Thyroid gland (tissue), 4 donors: ENCODE data around the gene ERO1A. TPM values are rescaled to one million over a fixed set of nuclear protein-coding genes. Genes with fewer than 3 reads are reported as not detected.

Experiments
- DNase-seq, 2 donors: peaks; one replicate each; pipeline ENCODE4 v3.0.0-alpha.2; 2019
- H3K27ac ChIP-seq, 3 donors: fragments of 200-600 bp; sonication (generic); 1 replicate in 2 of 3; 2 replicates in 1 of 3; pipeline ENCODE4 v1.5.1; 2016 to 2019; ENCODE audit warnings: mild to moderate bottlenecking in 1 of 3, moderate library complexity in 1 of 3
- H3K27me3 ChIP-seq: fragments of 200-600 bp; sonication (generic); one replicate; pipeline ENCODE4 v1.5.1; 2019
- H3K36me3 ChIP-seq, 2 donors: fragments of 200-600 bp; sonication (generic); one replicate each; pipeline ENCODE4 v1.5.1; 2016 to 2019
- H3K4me1 ChIP-seq, 2 donors: fragments of 200-600 bp; sonication (generic); one replicate each; pipeline ENCODE4 v1.5.1; 2017 to 2019
- H3K4me3 ChIP-seq, 3 donors: fragments of 200-600 bp; sonication (generic); replicated peaks in 1 of 3; 1 replicate in 2 of 3; 2 replicates in 1 of 3; pipeline ENCODE4 v1.5.1; 2016; ENCODE audit warnings: mild to moderate bottlenecking in 1 of 3
- H3K9me3 ChIP-seq: fragments of 200-600 bp; sonication (generic); one replicate; pipeline ENCODE4 v1.5.1; 2017
- POLR2A ChIP-seq, 2 donors: fragments of 450-650 bp; IDR thresholded peaks; one replicate each; pipeline ENCODE4 v1.6.1; 2017; ENCODE audit warnings: antibody characterized with exemption in 2 of 2, mild to moderate bottlenecking in 2 of 2, moderate library complexity in 1 of 2
- WGBS, 2 donors: methylation state at CpG; one replicate each; pipeline ENCODE4 v1.1.5; 2017; 5-methylcytosine and 5-hydroxymethylcytosine counted together
- intact Hi-C: fragments of 100-400 bp; cut with DNase I; formaldehyde crosslinking; loops from one replicate; pipeline ENCODE4 v1.15.1; 2023
- total RNA-seq, 4 donors: library from RNA; depleted of rRNA; stranded (reverse); fragments of >200 nt; gene quantifications; one replicate each; pipeline ENCODE4 v1.2.3, GENCODE V29; 2016
- TF ChIP-seq, protein P1 (sequence below), 6 experiments: fragments of 200-600 bp in 3 of 6; fragments of 450-650 bp in 3 of 6; sonication (generic) in 3 of 6; IDR thresholded peaks; one replicate each; pipeline ENCODE4 v1.5.1; 2016 to 2019; ENCODE audit warnings: antibody characterized with exemption in 6 of 6, mild to moderate bottlenecking in 2 of 6, inconsistent platforms in 1 of 6, moderate library complexity in 1 of 6

Gene ERO1A
- total RNA-seq, 4 donors from 2014 or later: 32.2 to 55.9 (median 38.6) TPM

DNA sequence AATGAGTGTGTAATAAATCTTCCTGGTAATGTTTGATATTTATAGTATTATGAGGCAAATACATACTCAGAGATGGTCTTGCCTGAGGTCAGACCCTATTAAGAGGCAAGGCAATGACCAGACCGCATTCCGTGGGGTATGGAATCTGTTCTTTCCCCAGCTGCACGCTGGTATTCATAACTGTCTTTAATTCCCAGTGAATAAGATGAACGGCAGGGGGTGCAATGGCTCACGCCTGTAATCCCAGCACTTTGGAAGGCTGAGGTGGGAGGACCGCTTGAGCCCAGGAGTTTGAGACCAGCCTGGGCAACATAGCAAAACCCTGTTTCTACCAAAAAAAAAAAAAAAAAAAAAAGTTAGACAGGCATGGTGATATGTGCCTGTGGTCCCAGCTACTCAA lies 44.6 kb downstream of the ERO1A start:
- Histone ChIP-seq H3K36me3 (peaks cover 11 to 15% of the 10 kb centered on the region in 2 donors), H3K4me1 (no peaks in the 10 kb centered on the region), H3K4me3 (no peak overlapping the region), H3K27ac (no peak overlapping the region), H3K9me3 (no peaks in the 10 kb centered on the region), H3K27me3 (no peaks in the 10 kb centered on the region)
- DNase-seq: no peak
- intact Hi-C loops: no loop called here
- TF ChIP-seq, protein P1, sequence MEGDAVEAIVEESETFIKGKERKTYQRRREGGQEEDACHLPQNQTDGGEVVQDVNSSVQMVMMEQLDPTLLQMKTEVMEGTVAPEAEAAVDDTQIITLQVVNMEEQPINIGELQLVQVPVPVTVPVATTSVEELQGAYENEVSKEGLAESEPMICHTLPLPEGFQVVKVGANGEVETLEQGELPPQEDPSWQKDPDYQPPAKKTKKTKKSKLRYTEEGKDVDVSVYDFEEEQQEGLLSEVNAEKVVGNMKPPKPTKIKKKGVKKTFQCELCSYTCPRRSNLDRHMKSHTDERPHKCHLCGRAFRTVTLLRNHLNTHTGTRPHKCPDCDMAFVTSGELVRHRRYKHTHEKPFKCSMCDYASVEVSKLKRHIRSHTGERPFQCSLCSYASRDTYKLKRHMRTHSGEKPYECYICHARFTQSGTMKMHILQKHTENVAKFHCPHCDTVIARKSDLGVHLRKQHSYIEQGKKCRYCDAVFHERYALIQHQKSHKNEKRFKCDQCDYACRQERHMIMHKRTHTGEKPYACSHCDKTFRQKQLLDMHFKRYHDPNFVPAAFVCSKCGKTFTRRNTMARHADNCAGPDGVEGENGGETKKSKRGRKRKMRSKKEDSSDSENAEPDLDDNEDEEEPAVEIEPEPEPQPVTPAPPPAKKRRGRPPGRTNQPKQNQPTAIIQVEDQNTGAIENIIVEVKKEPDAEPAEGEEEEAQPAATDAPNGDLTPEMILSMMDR (IDR thresholded peaks at IDR 0.05): no peak
- no peak for TF ChIP-seq POLR2A (IDR thresholded peaks at IDR 0.05)
- WGBS, 2 donors: 89 to 93% methylated on average over 6 of the region's 6 CpGs

DNA sequence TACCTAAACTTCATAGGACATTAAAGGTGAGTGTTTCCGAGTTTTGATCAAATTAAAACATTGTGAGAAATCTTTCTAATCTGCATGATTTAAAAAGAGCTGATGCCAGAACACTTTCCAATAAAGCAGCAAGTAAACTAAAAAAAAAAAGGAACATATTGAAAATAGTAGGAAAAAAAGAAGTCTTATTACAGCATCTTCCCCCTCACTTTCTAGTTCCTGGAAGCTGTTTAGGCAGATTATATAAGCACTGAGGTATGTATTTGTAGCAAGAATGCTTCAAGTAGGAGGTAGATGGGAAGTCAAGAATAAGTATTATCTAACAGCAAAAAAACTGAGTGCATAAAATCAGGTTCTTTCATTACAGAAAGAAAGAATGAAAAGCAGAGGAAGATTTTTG lies 45.8 kb downstream of the ERO1A start:
- DNase-seq: no peak
- TF ChIP-seq, protein P1 (IDR thresholded peaks at IDR 0.05): no peak
- no peak for TF ChIP-seq POLR2A (IDR thresholded peaks at IDR 0.05)
- no peak overlapping the region for H3K4me3 ChIP-seq
- H3K27me3 ChIP-seq: no peaks in the 10 kb centered on the region
- intact Hi-C loops: no loop called here
- no peaks in the 10 kb centered on the region for H3K9me3 ChIP-seq
- WGBS, 2 donors: 91 to 97% methylated on average over 1 of the region's 1 CpG
- no peak overlapping the region for H3K27ac ChIP-seq
- peaks cover 15 to 21% of the 10 kb centered on the region in 2 donors for H3K36me3 ChIP-seq
- H3K4me1 ChIP-seq: no peaks in the 10 kb centered on the region

DNA sequence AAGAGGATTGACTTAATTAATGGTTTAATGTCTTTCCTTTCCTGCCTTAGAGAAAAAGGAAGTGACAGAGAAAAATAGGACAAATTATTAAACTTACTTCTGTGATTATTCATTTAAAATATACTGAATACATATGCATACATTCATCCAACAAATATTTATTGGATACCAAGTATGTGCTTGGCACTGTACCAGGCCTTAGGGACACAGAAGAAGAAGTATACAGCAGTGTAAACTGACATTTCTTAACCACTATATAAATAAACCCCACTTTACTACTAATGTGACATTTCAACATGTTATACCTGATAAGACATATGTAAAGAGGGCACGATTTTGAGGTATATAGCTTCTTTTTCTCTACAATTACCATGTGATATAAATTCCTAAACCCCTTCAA lies 53.6 kb downstream of the ERO1A start:
- H3K4me1 ChIP-seq: no peaks in the 10 kb centered on the region
- TF ChIP-seq POLR2A (IDR thresholded peaks at IDR 0.05): no peak
- TF ChIP-seq, protein P1 (IDR thresholded peaks at IDR 0.05): no peak
- H3K27me3 ChIP-seq: no peaks in the 10 kb centered on the region
- 98% methylated on average over 1 of the region's 1 CpG for whole genome bisulfite sequencing, 2 donors
- H3K4me3 ChIP-seq: no peak overlapping the region
- no peak for DNase-seq
- intact Hi-C loops: no loop called here
- H3K36me3 ChIP-seq: peaks cover 8 to 15% of the 10 kb centered on the region in 2 donors
- no peaks in the 10 kb centered on the region for H3K9me3 ChIP-seq
- no peak overlapping the region for H3K27ac ChIP-seq

DNA sequence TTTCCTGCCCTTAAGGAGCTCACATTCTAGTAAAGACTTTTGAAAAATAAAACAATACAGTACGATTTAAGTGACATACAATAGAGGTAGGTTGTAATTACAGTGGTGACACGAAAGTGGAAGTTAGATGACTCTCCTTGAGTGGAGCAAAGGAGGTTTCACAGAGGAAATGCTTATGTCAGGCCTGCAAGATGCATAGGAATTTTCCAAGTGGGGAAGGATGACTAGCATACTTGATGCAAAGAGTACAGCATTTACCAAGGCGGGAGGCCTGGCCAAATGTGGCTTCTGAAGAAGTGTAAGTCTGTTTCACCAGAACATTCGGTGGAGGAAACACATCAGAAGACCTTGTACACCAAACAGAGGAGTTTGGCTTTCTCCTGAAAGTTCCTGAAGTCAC lies 55.2 kb downstream of the ERO1A start:
- Histone ChIP-seq H3K36me3 (peaks cover 0 to 6% of the 10 kb centered on the region in 2 donors), H3K27ac (no peak overlapping the region), H3K4me3 (no peak overlapping the region), H3K4me1 (no peaks in the 10 kb centered on the region), H3K27me3 (no peaks in the 10 kb centered on the region), H3K9me3 (no peaks in the 10 kb centered on the region)
- TF ChIP-seq POLR2A (IDR thresholded peaks at IDR 0.05): no peak
- TF ChIP-seq, protein P1 (IDR thresholded peaks at IDR 0.05): no peak
- no peak for DNase-seq
- intact Hi-C loops: no loop called here
- WGBS, 2 donors: 93 to 94% methylated on average over 4 of the region's 4 CpGs

DNA sequence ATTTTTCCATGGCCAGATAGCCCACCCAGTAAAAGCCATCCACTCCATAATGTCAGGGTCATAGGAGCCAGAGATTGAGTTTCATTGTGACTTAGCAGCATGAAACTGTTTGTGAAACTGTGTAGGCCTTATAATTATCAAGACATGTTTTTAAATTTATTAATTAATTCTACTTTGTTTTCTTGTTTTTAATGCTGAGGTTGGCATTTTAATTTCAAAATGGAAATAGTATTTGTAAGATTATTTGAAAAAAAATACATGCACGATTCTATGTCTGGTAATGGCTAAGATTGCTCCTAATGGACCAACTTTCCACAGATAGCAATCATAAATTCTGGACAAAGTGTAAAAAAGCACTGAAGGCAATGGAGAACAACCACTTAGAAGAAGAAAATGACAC lies 75.7 kb downstream of the ERO1A start:
- WGBS, 2 donors: 95 to 99% methylated on average over 1 of the region's 1 CpG
- no peak for DNase-seq
- intact Hi-C loops: no loop called here

More for the DNA sequence above, 75.7 kb downstream of the ERO1A start:
- no peaks in the 10 kb centered on the region for H3K27me3 ChIP-seq
- H3K36me3 ChIP-seq: no peaks in the 10 kb centered on the region
- no peak overlapping the region for H3K4me3 ChIP-seq
- H3K4me1 ChIP-seq: no peaks in the 10 kb centered on the region
- H3K27ac ChIP-seq: no peak overlapping the region
- no peak for TF ChIP-seq POLR2A (IDR thresholded peaks at IDR 0.05)
- TF ChIP-seq, protein P1 (IDR thresholded peaks at IDR 0.05): no peak
- H3K9me3 ChIP-seq: no peaks in the 10 kb centered on the region
